ENCODE measurements around the gene RBM25.

DNA sequence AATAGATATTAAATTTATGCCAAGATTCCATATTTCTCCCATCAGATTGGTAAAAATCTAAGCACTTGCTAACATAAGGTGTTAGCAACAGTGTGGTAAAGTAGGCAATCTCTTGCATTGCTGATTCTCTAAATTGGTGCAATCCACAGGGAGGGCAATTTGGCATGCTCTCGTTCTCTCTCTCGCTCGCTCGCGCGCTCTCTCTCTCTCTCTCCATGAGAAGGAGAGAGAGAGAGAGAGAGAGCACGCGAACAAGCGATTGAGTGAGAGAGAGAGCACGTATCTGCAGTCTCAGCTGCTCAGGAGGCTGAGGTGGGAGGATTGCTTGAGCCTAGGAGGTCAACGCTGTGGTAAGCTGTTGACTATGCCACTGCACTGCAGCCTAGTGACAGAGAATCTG lies 103.9 kb downstream of the RBM25 start:
- TF ChIP-seq EZH2 (IDR thresholded peaks at IDR 0.05; ENCODE audit: insufficient read depth, poor library complexity, severe bottlenecking) (no peak), EZH2phosphoT487 (IDR thresholded peaks at IDR 0.05; ENCODE audit: insufficient read depth, low read depth) (no peak)

All from GM23248 (cell line).